Astrocyte (in vitro differentiated cells and primary cell): Measurements from ENCODE around the gene CHST15. TPM values are rescaled to one million over a fixed set of nuclear protein-coding genes. Genes with fewer than 3 reads are reported as not detected.

Source experiments
- DNase-seq: peaks from one replicate; pipeline ENCODE4 v3.0.0-alpha.2; 2010; ENCODE audit warnings: low read depth
- FAIRE-seq: peaks from 2 replicates; lab custom pipeline; 2011; peaks lifted over from hg19 to GRCh38; lab: Jason Lieb, UNC
- H2AFZ ChIP-seq: 2 replicates; pipeline ENCODE4 v1.6.0; 2012; ENCODE audit warnings: low read depth, low read length, inconsistent platforms
- H3K27ac ChIP-seq: 2 replicates; pipeline ENCODE4 v1.5.1; 2011; ENCODE audit warnings: low read depth, low read length, inconsistent platforms
- H3K27me3 ChIP-seq: 2 replicates; pipeline ENCODE4 v1.6.0; 2011; ENCODE audit warnings: low read length, inconsistent platforms; ENCODE audit not compliant: insufficient read depth
- H3K36me3 ChIP-seq: 2 replicates; pipeline ENCODE4 v1.5.1; 2011; ENCODE audit warnings: low read length, inconsistent platforms; ENCODE audit not compliant: insufficient read depth
- H3K4me1 ChIP-seq: 2 replicates; pipeline ENCODE4 v1.5.1; 2011; ENCODE audit warnings: low read length, inconsistent platforms; ENCODE audit not compliant: insufficient read depth
- H3K4me2 ChIP-seq: 2 replicates; pipeline ENCODE4 v1.6.0; 2012; ENCODE audit warnings: low read length, inconsistent platforms
- H3K4me3 ChIP-seq: 2 replicates; pipeline ENCODE4 v1.5.1; 2011; ENCODE audit warnings: low read depth, mild to moderate bottlenecking, low read length, inconsistent platforms; ENCODE audit not compliant: insufficient read depth
- H3K79me2 ChIP-seq: 2 replicates; pipeline ENCODE4 v1.6.0; 2012; ENCODE audit warnings: mild to moderate bottlenecking, low read length, inconsistent platforms; ENCODE audit not compliant: insufficient read depth
- H3K9ac ChIP-seq: 2 replicates; pipeline ENCODE4 v1.6.0; 2012; ENCODE audit warnings: mild to moderate bottlenecking, low read length, inconsistent platforms
- H3K9me3 ChIP-seq: 2 replicates; pipeline ENCODE4 v1.5.1; 2012; ENCODE audit warnings: low read depth, mild to moderate bottlenecking, low read length, inconsistent platforms; ENCODE audit not compliant: insufficient read depth
- H4K20me1 ChIP-seq: 2 replicates; pipeline ENCODE4 v1.6.0; 2012; ENCODE audit warnings: low read length, inconsistent platforms; ENCODE audit not compliant: insufficient read depth
- H3K27ac Mint-ChIP-seq: one replicate; pipeline ENCODE4 v1.8.0; 2021; ENCODE audit warnings: mild to moderate bottlenecking, mixed read lengths; ENCODE audit not compliant: unreplicated experiment
- H3K27me3 Mint-ChIP-seq: one replicate; pipeline ENCODE4 v1.8.0; 2021; ENCODE audit warnings: low read depth, mixed read lengths; ENCODE audit not compliant: unreplicated experiment
- H3K36me3 Mint-ChIP-seq: one replicate; pipeline ENCODE4 v1.8.0; 2021; ENCODE audit warnings: low read depth, mixed read lengths; ENCODE audit not compliant: unreplicated experiment
- H3K4me1 Mint-ChIP-seq: one replicate; pipeline ENCODE4 v1.8.0; 2021; ENCODE audit warnings: low read depth, mixed read lengths; ENCODE audit not compliant: unreplicated experiment
- H3K4me3 Mint-ChIP-seq: one replicate; pipeline ENCODE4 v1.8.0; 2021; ENCODE audit warnings: mild to moderate bottlenecking, moderate library complexity, mixed read lengths; ENCODE audit not compliant: unreplicated experiment
- H3K9me3 Mint-ChIP-seq: one replicate; pipeline ENCODE4 v1.8.0; 2021; ENCODE audit warnings: mild to moderate bottlenecking, mixed read lengths; ENCODE audit not compliant: unreplicated experiment
- EZH2 ChIP-seq: IDR thresholded peaks from 2 replicates; pipeline ENCODE4 v1.6.1; 2012; ENCODE audit warnings: mild to moderate bottlenecking, low read length, inconsistent platforms; ENCODE audit not compliant: insufficient read depth
- total RNA-seq: library from RNA; stranded (reverse); gene quantifications from 2 replicates; pipeline ENCODE4 v1.2.1, GENCODE V29; 2021
- TF ChIP-seq, protein P1 (sequence below): IDR thresholded peaks from 2 replicates; pipeline ENCODE4 v1.5.1; 2011; ENCODE audit warnings: low read depth, mild to moderate bottlenecking, inconsistent platforms, low read length, moderate library complexity; ENCODE audit not compliant: insufficient read depth

The CHST15 gene
- total RNA-seq, 1 donor from 2014 or later, result 20.6 TPM

DNA sequence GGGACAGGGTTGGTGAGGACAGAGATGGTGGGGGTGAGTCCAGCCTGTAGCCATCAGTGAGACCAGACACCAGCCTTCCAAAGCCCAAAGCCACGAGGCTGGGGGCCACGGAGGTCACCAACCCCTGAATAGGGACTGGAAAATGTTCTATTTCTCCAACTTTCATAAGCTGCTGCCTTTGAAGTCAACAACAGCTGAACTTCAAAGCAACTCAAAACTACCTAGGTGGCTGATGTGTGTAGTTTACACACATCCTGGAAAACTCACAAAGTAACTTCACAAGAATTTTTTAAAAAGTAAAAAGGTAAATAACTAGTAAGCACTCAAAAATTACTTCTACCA lies 88.8 kb downstream of the CHST15 start:
- H3K4me2 ChIP-seq, result no peak overlapping the region
- Mint-ChIP-seq H3K4me3 (no peak overlapping the region), H3K27ac (no peak overlapping the region), H3K27me3 (peaks cover 33% of the 10 kb centered on the region), H3K36me3 (peaks cover 22% of the 10 kb centered on the region), H3K4me1 (peaks cover 13% of the 10 kb centered on the region), H3K9me3 (peaks cover 2% of the 10 kb centered on the region)
- H3K4me1 ChIP-seq, result no peaks in the 10 kb centered on the region
- no peak for DNase-seq
- H3K27ac ChIP-seq, result no peak overlapping the region
- H3K79me2 ChIP-seq, result no peaks in the 10 kb centered on the region
- H3K9ac ChIP-seq, result no peak overlapping the region
- FAIRE-seq, result no peak
- TF ChIP-seq, protein P1, sequence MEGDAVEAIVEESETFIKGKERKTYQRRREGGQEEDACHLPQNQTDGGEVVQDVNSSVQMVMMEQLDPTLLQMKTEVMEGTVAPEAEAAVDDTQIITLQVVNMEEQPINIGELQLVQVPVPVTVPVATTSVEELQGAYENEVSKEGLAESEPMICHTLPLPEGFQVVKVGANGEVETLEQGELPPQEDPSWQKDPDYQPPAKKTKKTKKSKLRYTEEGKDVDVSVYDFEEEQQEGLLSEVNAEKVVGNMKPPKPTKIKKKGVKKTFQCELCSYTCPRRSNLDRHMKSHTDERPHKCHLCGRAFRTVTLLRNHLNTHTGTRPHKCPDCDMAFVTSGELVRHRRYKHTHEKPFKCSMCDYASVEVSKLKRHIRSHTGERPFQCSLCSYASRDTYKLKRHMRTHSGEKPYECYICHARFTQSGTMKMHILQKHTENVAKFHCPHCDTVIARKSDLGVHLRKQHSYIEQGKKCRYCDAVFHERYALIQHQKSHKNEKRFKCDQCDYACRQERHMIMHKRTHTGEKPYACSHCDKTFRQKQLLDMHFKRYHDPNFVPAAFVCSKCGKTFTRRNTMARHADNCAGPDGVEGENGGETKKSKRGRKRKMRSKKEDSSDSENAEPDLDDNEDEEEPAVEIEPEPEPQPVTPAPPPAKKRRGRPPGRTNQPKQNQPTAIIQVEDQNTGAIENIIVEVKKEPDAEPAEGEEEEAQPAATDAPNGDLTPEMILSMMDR, result no peak
- TF ChIP-seq EZH2, result no peak
- H2AFZ ChIP-seq, result no peak overlapping the region
- peaks cover 5% of the 10 kb centered on the region for H3K27me3 ChIP-seq
- H4K20me1 ChIP-seq, result no peaks in the 10 kb centered on the region
- H3K9me3 ChIP-seq, result no peaks in the 10 kb centered on the region
- H3K36me3 ChIP-seq, result no peaks in the 10 kb centered on the region
- no peak overlapping the region for H3K4me3 ChIP-seq

DNA sequence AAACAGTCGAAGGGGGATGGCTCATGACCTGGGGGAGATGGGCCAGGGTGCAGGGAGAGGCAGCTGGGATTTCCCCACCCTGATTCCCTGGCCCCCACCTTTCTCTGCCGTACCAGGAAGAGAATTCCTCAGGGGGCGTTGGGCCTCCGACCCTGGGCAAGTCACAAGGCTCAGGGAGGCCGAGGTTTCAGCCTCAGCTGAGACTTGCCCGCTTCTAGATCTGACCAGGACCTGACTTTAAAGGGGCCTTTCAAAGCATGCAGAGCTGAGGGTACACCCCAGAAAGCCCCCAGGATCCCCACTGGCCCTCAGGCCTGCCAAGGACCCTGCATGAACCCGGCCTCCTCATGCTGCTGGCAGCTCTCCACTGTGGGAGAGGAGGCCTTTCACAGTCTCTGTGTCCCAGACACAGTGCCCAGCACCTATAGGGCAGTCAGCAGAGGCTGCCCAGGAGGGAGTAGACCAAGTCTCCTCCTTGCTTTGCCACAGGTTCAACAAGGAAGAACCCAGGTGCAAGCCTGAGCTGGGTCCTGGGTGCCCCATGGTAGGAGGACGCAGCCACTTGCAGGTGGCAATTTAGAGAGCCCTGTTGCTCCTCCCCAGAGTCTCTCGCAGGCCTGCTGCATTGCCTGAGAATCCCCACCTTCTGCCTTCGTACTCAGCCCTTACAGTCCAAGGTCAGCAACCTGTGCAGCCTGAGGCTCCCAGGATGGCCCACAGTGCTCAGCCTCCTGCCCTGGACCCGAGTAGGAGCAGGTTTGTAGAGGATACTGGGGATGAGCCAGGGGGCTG lies 89.3 kb downstream of the CHST15 start:
- H3K36me3 ChIP-seq, result no peaks in the 10 kb centered on the region
- H3K79me2 ChIP-seq, result no peaks in the 10 kb centered on the region
- H3K4me1 ChIP-seq, result no peaks in the 10 kb centered on the region
- H3K9ac ChIP-seq, result no peak overlapping the region
- no peak overlapping the region for H3K4me3 ChIP-seq
- H4K20me1 ChIP-seq, result no peaks in the 10 kb centered on the region
- H3K4me2 ChIP-seq, result no peak overlapping the region
- Mint-ChIP-seq H3K36me3 (peaks cover 20% of the 10 kb centered on the region), H3K4me1 (peaks cover 10% of the 10 kb centered on the region), H3K9me3 (peaks cover 2% of the 10 kb centered on the region), H3K27ac (no peak overlapping the region), H3K27me3 (peaks cover 35% of the 10 kb centered on the region), H3K4me3 (no peak overlapping the region)
- DNase-seq (no peak), FAIRE-seq (no peak)
- H3K27me3 ChIP-seq, result peaks cover 5% of the 10 kb centered on the region
- H2AFZ ChIP-seq, result no peak overlapping the region
- no peak overlapping the region for H3K27ac ChIP-seq
- no peaks in the 10 kb centered on the region for H3K9me3 ChIP-seq
- no peak for TF ChIP-seq EZH2
- TF ChIP-seq, protein P1, result no peak

DNA sequence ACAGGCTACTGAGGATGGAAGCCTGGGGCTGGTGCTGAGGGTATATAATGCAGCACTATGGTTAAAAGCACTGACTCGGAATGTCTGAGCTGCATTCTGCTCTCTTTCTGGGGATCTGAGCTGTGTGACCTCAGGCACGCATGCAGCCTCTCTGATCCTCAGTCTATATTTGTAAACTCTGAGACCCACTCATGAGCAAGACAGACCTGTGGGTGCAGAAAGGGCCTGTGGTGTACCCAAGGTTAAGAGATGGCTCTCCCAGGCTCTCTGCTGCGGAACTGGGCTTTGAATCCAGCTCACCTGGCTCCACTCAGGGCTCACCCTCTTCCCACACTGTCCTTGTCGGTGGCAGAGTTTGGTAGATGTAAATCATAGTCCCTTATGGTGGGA lies 89.9 kb downstream of the CHST15 start:
- Mint-ChIP-seq H3K4me3 (no peak overlapping the region), H3K9me3 (peaks cover 2% of the 10 kb centered on the region), H3K36me3 (peaks cover 17% of the 10 kb centered on the region), H3K27ac (no peak overlapping the region), H3K4me1 (peaks cover 14% of the 10 kb centered on the region), H3K27me3 (peaks cover 33% of the 10 kb centered on the region)
- H3K27ac ChIP-seq, result no peak overlapping the region
- no peak overlapping the region for H2AFZ ChIP-seq
- H3K4me3 ChIP-seq, result no peak overlapping the region
- no peak for DNase-seq
- no peaks in the 10 kb centered on the region for H3K4me1 ChIP-seq
- no peaks in the 10 kb centered on the region for H3K36me3 ChIP-seq
- no peak for TF ChIP-seq EZH2
- TF ChIP-seq, protein P1, result no peak
- FAIRE-seq, result no peak
- no peaks in the 10 kb centered on the region for H4K20me1 ChIP-seq
- H3K4me2 ChIP-seq, result no peak overlapping the region
- no peak overlapping the region for H3K9ac ChIP-seq
- no peaks in the 10 kb centered on the region for H3K9me3 ChIP-seq
- H3K79me2 ChIP-seq, result no peaks in the 10 kb centered on the region
- peaks cover 5% of the 10 kb centered on the region for H3K27me3 ChIP-seq
